ENCODE results near the gene SETD1B. TPM values are rescaled to one million over a fixed set of nuclear protein-coding genes. Genes with fewer than 3 reads are reported as not detected.

SETD1B gene
- total RNA-seq, 2 experiments from 2014 or later = 26.5 to 26.9 TPM

GRCh38 chr12:121791671-121792551 is 11.9 kb upstream of the SETD1B start:
- H3K9me3 Mint-ChIP-seq = no peaks in the 10 kb centered on the region
- H3K27ac Mint-ChIP-seq = peak overlapping the region; percentile 99
- peaks cover 63% of the 10 kb centered on the region for H3K4me1 Mint-ChIP-seq
- POLR2A ChIA-PET = interaction anchor here (0.9 to 32.8 kb wide), 10 partner anchors 5 to 289 kb away, joined by 3 to 1170 read pairs (median 5); partner anchors contain the start of genes KDM2B, PSMD9, RHOF and SETD1B
- H3K27me3 Mint-ChIP-seq = no peaks in the 10 kb centered on the region
- CTCF ChIA-PET = interaction anchor here (0.5 to 19.6 kb wide), 6 partner anchors 13 to 735 kb away, joined by 3 to 683 read pairs (median 32); partner anchors contain the start of genes KNTC1, PSMD9, RSRC2 and SETD1B
- peak; percentile 55 for DNase-seq
- H3K36me3 Mint-ChIP-seq (ENCODE audit: low read depth) = peaks cover 47% of the 10 kb centered on the region
- peak overlapping the region; percentile 92 for H3K4me3 Mint-ChIP-seq

DNA sequence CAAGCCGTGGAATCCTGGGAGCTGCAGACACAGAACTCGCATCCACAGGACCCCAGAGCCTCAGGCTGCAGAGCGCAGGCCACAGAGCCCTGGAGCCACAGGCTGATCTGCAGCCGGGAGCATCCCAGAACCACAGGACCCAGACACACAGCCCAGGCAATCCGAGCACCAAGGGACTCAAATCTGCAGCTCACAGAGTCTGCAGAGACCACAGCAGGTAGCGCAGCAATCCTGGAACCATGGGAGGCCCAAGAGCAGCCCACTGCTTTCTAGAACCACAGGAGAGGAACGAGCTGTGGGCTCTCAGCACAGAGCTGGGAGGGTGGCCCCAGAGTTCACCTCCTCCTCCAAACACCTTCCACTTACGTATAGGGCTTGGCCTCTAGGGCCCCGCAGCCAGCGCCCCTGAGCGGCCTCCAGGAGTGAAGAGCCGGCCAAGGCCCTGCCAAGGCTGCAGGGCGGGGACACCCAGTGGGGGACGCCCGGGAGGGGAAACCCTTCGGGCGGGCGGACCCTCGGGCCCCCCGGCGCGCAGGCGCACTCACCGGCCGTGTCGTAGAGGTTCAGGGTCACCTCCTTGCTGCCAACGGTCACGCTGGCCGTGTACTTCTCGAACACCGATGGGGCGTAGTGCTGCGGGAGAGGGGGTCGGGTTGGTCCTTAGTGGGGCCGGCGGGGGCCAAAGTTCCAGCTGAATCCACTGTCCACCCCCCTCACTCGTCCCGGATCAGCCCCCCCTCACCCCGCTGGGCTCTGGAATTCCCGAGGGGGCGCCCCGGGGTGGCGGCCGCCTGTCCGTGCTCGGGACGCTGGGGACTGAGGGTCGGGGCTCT is 11.0 kb upstream of the SETD1B start:
- POLR2A ChIA-PET = interaction anchor here (0.8 to 32.8 kb wide), 9 partner anchors 5 to 288 kb away, joined by 3 to 1170 read pairs (median 9); partner anchors contain the start of genes ORAI1, PSMD9, RHOF and SETD1B
- CTCF ChIA-PET = interaction anchor here (0.5 to 19.6 kb wide), 15 partner anchors 14 to 734 kb away, joined by 3 to 683 read pairs (median 16); partner anchors contain the start of genes KDM2B, KNTC1, PSMD9 and RSRC2
- peaks cover 61% of the 10 kb centered on the region for H3K4me1 Mint-ChIP-seq
- peak; percentile 72 for DNase-seq
- H3K4me3 Mint-ChIP-seq = peak overlapping the region; percentile 92
- H3K27me3 Mint-ChIP-seq = no peaks in the 10 kb centered on the region
- peak overlapping the region; percentile 99 for H3K27ac Mint-ChIP-seq
- no peaks in the 10 kb centered on the region for H3K9me3 Mint-ChIP-seq
- H3K36me3 Mint-ChIP-seq (ENCODE audit: low read depth) = peaks cover 45% of the 10 kb centered on the region

DNA sequence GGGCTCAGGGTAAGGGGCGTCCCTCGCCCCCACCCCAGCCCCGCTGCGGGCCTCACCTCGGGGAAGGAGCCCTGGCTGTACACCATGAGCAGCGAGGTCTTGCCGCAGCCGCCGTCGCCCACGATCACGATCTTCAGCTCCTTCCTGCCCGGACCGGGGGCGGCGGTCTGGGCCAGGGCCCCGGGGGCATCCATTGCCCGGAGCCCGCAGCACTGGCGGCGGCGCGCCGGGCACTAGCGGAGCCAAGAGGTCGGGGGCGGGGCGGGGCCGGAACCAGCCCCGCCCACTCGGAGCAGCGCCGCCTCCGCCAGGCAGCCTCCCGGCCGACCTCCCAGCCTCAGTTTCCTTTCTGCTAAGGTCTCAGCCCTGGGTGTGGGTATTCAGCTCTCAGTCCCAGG is 10.4 kb upstream of the SETD1B start, which contains the start of gene RHOF:
Gene RHOF (minus strand): TSS at position 249 of the 398 bp plus-strand sequence. CDS start 55 bp downstream, at position 194.
- ChIA-PET CTCF (interaction anchor here (0.6 to 19.6 kb wide), 21 partner anchors 13 to 542 kb away, joined by 3 to 683 read pairs (median 9); partner anchors contain the start of genes KDM2B, PSMD9, SETD1B and TMEM120B), POLR2A (interaction anchor here (0.6 to 32.8 kb wide), 10 partner anchors 6 to 1441 kb away, joined by 3 to 1170 read pairs (median 7); partner anchors contain the start of genes ORAI1, PSMD9, RHOF and SETD1B)
- H3K27ac Mint-ChIP-seq = peak within 1 kb of the TSS; percentile 99
- DNase-seq = peak; percentile 77
- H3K27me3 Mint-ChIP-seq = no peaks in the 10 kb centered on the region
- H3K9me3 Mint-ChIP-seq = no peaks in the 10 kb centered on the region
- H3K4me3 Mint-ChIP-seq = peak within 1 kb of the TSS; percentile 92
- peaks cover 60% of the 10 kb centered on the region for H3K4me1 Mint-ChIP-seq
- H3K36me3 Mint-ChIP-seq (ENCODE audit: low read depth) = peaks cover 47% of the 10 kb centered on the region

- Mint-ChIP-seq H3K36me3 (ENCODE audit: low read depth) (peaks cover 51% of the 10 kb centered on the region), H3K4me3 (peak overlapping the region; percentile 92), H3K27ac (peak overlapping the region; percentile 90), H3K4me1 (peaks cover 60% of the 10 kb centered on the region), H3K9me3 (no peaks in the 10 kb centered on the region), H3K27me3 (no peaks in the 10 kb centered on the region)
- ChIA-PET CTCF (interaction anchor here (0.6 to 19.6 kb wide), 62 partner anchors 13 to 1501 kb away, joined by 3 to 683 read pairs (median 5); partner anchors contain the start of genes CFAP251, DIABLO, KDM2B and PSMD9), POLR2A (interaction anchor here (0.6 to 32.8 kb wide), 19 partner anchors 7 to 1440 kb away, joined by 3 to 1170 read pairs (median 4); partner anchors contain the start of genes ORAI1, PSMD9, RHOF and RNF34)
- DNase-seq = peak; percentile 97
Observed at GRCh38 chr12:121793838-121794533, 9.8 kb upstream of the SETD1B start.

- POLR2A ChIA-PET = interaction anchor here (0.6 to 32.8 kb wide), 16 partner anchors 6 to 502 kb away, joined by 3 to 1170 read pairs (median 4); partner anchors contain the start of genes ORAI1, PSMD9, RHOF and RNF34
- DNase-seq = no peak
- CTCF ChIA-PET = interaction anchor here (0.6 to 19.6 kb wide), 58 partner anchors 12 to 1501 kb away, joined by 3 to 683 read pairs (median 5); partner anchors contain the start of genes CFAP251, DIABLO, KDM2B and PSMD9
Observed at GRCh38 chr12:121794534-121795033, 9.2 kb upstream of the SETD1B start.

DNA sequence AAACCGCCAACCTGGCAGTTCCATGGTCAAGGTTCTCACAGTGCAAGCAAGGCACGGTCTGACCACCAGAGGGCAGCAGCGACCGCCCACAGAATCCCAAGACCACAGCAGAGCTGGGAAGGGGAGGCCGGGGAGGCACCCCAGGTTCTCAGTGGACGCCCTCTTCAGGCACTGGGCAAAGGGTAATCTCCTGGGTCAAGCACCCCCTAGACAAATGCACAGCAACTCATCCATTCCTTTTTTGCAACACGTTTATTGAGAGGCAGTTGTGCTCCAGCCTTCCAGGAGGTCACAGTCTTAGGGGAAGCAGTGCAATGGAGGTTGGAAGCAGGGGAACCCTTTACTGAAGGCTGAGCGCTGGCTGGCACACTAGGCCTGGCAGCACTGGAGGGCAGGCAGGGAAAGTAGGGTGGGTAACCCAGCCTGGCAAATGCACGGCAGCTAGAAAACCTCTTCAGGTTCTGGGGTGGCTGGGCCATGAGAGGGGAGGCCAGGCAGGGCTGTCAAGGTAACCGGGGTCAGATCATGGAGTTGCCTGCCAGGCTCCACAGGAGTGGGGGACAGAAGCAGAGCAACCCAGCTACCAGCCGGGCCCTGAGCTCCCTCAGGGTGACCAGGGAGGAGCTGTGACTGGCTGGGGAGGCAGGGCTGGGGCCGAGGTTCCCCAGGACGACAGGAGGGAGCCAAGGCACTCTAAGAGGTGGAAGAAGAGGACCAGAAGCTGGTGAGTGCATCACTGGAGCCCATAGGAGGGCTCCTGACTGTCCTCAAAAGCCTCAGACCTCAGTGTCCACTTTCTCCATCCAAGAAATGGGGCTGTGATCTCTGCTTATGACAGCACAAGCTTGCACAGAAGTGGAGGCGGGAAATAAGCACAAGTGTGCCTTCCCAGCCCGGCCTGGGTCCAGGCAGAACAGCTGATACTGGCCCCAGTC is 8.5 kb upstream of the SETD1B start:
- CTCF ChIA-PET = interaction anchor here (0.7 to 19.6 kb wide), 29 partner anchors 11 to 449 kb away, joined by 3 to 683 read pairs (median 7); partner anchors contain the start of genes CFAP251, PSMD9, SETD1B and TMEM120B
- POLR2A ChIA-PET = interaction anchor here (1.0 to 32.8 kb wide), 10 partner anchors 5 to 395 kb away, joined by 3 to 1170 read pairs (median 6); partner anchors contain the start of genes CFAP251, PSMD9, RHOF and RNF34
- H3K4me1 Mint-ChIP-seq = peaks cover 53% of the 10 kb centered on the region
- H3K27me3 Mint-ChIP-seq = no peaks in the 10 kb centered on the region
- peaks cover 47% of the 10 kb centered on the region for H3K36me3 Mint-ChIP-seq (ENCODE audit: low read depth)
- peak overlapping the region; percentile 92 for H3K4me3 Mint-ChIP-seq
- DNase-seq = peak; percentile 87
- peak overlapping the region; percentile 90 for H3K27ac Mint-ChIP-seq
- H3K9me3 Mint-ChIP-seq = no peaks in the 10 kb centered on the region

More at GRCh38 chr12:121794534-121795033, 9.2 kb upstream of the SETD1B start:
- H3K9me3 Mint-ChIP-seq = no peaks in the 10 kb centered on the region
- peaks cover 54% of the 10 kb centered on the region for H3K36me3 Mint-ChIP-seq (ENCODE audit: low read depth)
- H3K4me1 Mint-ChIP-seq = peaks cover 61% of the 10 kb centered on the region
- H3K27ac Mint-ChIP-seq = peak overlapping the region; percentile 90
- H3K4me3 Mint-ChIP-seq = peak overlapping the region; percentile 92
- H3K27me3 Mint-ChIP-seq = no peaks in the 10 kb centered on the region

GRCh38 chr12:121796855-121797751 is 6.7 kb upstream of the SETD1B start:
- DNase-seq = no peak
- peaks cover 39% of the 10 kb centered on the region for H3K4me1 Mint-ChIP-seq
- no peak overlapping the region for H3K4me3 Mint-ChIP-seq
- ChIA-PET CTCF (interaction anchor here (0.7 to 19.6 kb wide), 6 partner anchors 10 to 110 kb away, joined by 4 to 683 read pairs (median 72); partner anchors contain the start of genes PSMD9, SETD1B and TMEM120B), POLR2A (interaction anchor here (0.6 to 32.8 kb wide), 6 partner anchors 4 to 121 kb away, joined by 3 to 1170 read pairs (median 26); partner anchors contain the start of genes CFAP251, PSMD9, RHOF and SETD1B)
- H3K36me3 Mint-ChIP-seq (ENCODE audit: low read depth) = peaks cover 42% of the 10 kb centered on the region
- no peak overlapping the region for H3K27ac Mint-ChIP-seq
- H3K9me3 Mint-ChIP-seq = no peaks in the 10 kb centered on the region
- no peaks in the 10 kb centered on the region for H3K27me3 Mint-ChIP-seq

DNA sequence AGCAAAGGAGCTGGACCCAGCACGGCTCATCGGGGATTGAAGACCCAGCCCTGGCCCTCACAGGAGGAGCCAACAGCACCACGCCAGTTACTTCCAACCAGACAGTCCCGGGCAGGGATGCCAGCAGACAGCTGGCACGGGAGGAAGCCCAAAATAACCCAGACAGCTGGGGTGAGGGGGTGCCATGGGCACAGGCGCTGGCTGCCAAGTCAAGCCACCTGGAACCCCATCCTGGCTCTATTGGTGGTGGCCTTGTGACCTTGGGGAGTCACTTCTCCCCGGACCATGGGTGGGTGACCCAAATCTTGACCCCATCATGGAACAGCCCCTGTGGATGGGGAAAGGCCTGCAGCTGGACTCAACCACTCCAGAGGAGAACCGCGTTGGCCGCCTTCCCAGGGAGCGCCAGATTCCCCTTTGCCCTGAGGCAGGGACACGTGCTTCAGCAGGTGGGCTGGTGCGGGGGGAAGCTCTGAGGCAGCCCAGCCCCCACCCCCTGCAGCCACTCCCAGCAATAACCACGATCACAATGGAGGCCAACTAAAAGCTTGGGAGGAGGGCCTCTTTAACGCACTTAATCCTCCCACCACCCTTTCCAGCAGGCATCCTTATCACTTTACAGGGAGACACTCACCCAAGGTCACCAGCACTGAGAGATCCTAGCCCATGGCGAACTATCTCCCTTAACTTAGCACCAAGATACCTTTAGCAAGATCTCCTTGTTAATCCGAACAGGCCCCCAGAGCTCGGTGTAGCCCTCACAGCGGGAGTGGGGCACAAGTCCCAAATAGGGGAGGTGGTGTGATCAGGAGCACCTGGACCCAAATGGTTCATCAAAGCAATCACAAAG is 5.6 kb upstream of the SETD1B start:
- Mint-ChIP-seq H3K4me3 (peak overlapping the region; percentile 84), H3K9me3 (no peaks in the 10 kb centered on the region), H3K27me3 (no peaks in the 10 kb centered on the region), H3K4me1 (peaks cover 41% of the 10 kb centered on the region), H3K36me3 (ENCODE audit: low read depth) (peaks cover 44% of the 10 kb centered on the region), H3K27ac (peak overlapping the region; percentile 92)
- POLR2A ChIA-PET = interaction anchor here (1.2 to 32.8 kb wide), 3 partner anchors 3 to 38 kb away, joined by 4 to 1170 read pairs (median 1170); partner anchors contain the start of genes RHOF and SETD1B
- no peak for DNase-seq
- CTCF ChIA-PET = interaction anchor here (1.3 to 19.6 kb wide), 7 partner anchors 8 to 120 kb away, joined by 3 to 683 read pairs (median 4); partner anchors contain the start of genes CFAP251, PSMD9 and SETD1B

DNA sequence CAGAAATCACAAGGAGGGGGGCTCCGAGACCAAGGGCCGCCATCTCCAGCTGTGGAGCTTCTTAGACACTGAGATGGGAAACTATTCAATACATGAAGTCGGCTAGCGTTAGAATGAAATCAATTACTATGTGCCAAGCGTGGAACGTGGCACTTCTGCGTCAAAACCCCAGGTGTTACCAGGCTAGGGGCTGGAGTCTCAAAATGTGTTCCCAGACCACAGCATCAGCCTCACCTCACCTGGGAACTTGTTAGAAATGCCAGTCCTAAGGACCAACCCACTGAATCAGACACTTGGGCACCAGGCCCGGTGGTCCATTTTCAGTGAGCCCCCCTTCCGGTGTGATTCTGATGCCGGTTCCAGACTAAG is 5.0 kb upstream of the SETD1B start:
- Mint-ChIP-seq H3K27ac (peak overlapping the region; percentile 92), H3K36me3 (ENCODE audit: low read depth) (peaks cover 44% of the 10 kb centered on the region), H3K4me3 (peak overlapping the region; percentile 84), H3K27me3 (no peaks in the 10 kb centered on the region), H3K9me3 (no peaks in the 10 kb centered on the region), H3K4me1 (peaks cover 41% of the 10 kb centered on the region)
- ChIA-PET CTCF (interaction anchor here (1.1 to 19.6 kb wide), 7 partner anchors 8 to 120 kb away, joined by 3 to 683 read pairs (median 4); partner anchors contain the start of genes CFAP251, PSMD9 and SETD1B), POLR2A (interaction anchor here (1.2 to 32.8 kb wide), 3 partner anchors 2 to 38 kb away, joined by 4 to 1170 read pairs (median 1170); partner anchors contain the start of genes RHOF and SETD1B)
- no peak for DNase-seq
